Measurements from ENCODE around the gene KCNK13.
"Not testable (repeated sequence)": the region's sequence is repeated elsewhere in the genome, so short reads cannot be mapped to it uniquely, and the experiment has no call there.

KCNK13 gene

DNA sequence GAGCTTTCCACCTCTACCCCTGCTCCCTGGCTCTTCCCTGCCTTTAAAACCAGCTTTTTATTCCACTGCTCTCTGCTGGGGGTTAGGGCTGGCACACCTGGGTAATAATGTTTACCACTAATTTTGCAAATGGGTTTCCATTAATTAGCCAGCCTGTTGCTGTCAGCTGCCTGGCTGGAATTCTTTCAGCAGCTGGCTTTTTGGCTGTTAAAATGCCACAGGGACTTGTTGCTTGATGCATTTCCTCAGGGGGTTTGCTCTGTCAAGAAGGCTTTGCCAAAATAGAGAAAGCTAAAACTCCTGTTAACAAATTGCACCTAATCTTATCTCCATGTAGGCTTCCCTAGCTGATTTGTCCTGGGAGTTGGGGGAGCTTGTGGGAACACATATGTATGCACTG is 142.7 kb downstream of the KCNK13 start:
- Histone ChIP-seq H3K9me3 (ENCODE audit: control insufficient read depth, low read length) (no peaks in the 10 kb centered on the region), H3K4me1 (ENCODE audit: control insufficient read depth, insufficient read depth, low read length, poor library complexity, severe bottlenecking) (no peaks in the 10 kb centered on the region), H3K4me3 (ENCODE audit: insufficient read depth, low read depth, low read length, poor library complexity, severe bottlenecking) (no peak overlapping the region), H3K36me3 (ENCODE audit: control insufficient read depth, insufficient read depth, low read length) (no peaks in the 10 kb centered on the region), H3K27ac (ENCODE audit: insufficient read depth, low read length, poor library complexity, severe bottlenecking) (no peak overlapping the region), H3K27me3 (replicated peaks; ENCODE audit: control insufficient read depth, insufficient read depth, low read length, poor library complexity, severe bottlenecking) (no peaks in the 10 kb centered on the region)
- DNase-seq, result no peak

DNA sequence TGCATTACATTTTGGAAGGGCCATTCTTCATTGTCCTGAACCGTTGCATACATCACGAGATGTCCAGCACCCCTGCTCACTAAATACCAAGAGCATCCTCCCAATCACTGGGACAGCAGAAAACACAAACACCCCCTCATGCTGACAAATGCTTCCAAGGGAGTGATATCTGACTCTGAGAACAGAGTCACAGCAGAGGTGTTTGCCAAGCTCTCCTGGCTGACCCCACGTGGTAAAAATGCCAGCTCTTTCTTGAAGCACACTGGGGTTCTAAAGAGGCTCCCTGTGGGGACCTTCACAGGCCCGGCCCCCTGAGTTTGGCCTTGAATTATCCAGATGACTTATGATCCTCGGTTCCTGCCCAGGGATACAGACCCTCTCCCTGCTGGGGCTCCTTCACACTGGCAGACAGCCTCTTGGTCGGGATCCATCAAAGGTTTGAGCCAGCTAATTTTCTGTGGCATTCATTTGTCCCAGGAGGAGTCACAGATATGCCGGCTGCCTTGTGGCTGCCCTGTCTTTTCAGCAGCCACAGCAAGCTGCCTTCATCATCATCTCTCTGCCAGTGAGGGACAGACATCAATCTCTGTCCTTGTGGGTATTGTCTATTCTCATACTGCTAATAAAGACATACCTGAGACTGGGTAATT is 151.4 kb downstream of the KCNK13 start:
- Histone ChIP-seq H3K27ac (ENCODE audit: insufficient read depth, low read length, poor library complexity, severe bottlenecking) (no peak overlapping the region), H3K36me3 (ENCODE audit: control insufficient read depth, insufficient read depth, low read length) (no peaks in the 10 kb centered on the region), H3K4me1 (ENCODE audit: control insufficient read depth, insufficient read depth, low read length, poor library complexity, severe bottlenecking) (no peaks in the 10 kb centered on the region), H3K9me3 (ENCODE audit: control insufficient read depth, low read length) (no peaks in the 10 kb centered on the region), H3K27me3 (replicated peaks; ENCODE audit: control insufficient read depth, insufficient read depth, low read length, poor library complexity, severe bottlenecking) (peaks cover 1% of the 10 kb centered on the region), H3K4me3 (ENCODE audit: insufficient read depth, low read depth, low read length, poor library complexity, severe bottlenecking) (no peak overlapping the region)
- DNase-seq, result no peak

DNA sequence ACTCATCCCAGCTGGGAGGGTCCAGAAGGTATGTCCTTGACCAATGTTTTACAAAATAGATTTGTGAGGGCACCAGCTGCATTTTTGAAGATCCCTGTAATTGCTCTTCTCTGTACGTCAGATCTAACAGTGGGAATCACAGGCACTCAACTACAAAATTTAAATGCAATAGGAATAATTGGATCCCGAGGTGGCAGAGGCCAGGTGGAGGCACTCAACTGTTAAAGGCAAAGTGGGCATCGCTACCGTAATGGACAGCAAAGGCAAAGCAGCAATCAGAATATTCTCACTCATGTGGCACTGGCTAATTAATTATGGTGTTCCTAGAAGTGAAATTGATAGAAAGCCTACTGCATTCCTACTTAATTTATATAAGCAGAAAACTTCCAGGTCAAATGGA is 166.7 kb downstream of the KCNK13 start:
- no peak for DNase-seq
- Histone ChIP-seq H3K4me1 (ENCODE audit: control insufficient read depth, insufficient read depth, low read length, poor library complexity, severe bottlenecking) (no peaks in the 10 kb centered on the region), H3K9me3 (ENCODE audit: control insufficient read depth, low read length) (no peaks in the 10 kb centered on the region), H3K27me3 (replicated peaks; ENCODE audit: control insufficient read depth, insufficient read depth, low read length, poor library complexity, severe bottlenecking) (no peaks in the 10 kb centered on the region), H3K36me3 (ENCODE audit: control insufficient read depth, insufficient read depth, low read length) (no peaks in the 10 kb centered on the region), H3K27ac (ENCODE audit: insufficient read depth, low read length, poor library complexity, severe bottlenecking) (no peak overlapping the region), H3K4me3 (ENCODE audit: insufficient read depth, low read depth, low read length, poor library complexity, severe bottlenecking) (no peak overlapping the region)

DNA sequence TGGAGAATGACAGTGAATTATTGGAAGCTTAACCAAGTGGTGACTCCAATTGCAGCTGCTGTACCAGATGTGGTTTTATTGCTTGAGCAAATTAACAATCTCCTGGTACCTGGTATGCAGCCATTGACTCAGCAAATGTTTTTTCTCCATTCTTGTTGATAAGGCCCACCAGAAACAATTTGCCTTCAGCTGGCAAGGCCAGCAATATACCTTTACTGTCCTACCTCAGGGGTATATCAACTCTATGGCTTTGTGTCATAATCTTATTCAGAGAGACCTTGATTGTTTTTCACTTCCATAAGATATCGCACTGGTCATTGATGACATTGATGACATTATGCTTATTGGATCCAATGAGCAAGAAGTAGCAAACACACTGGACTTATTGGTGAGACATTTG is 168.1 kb downstream of the KCNK13 start:
- H3K4me1 ChIP-seq (ENCODE audit: control insufficient read depth, insufficient read depth, low read length, poor library complexity, severe bottlenecking); H3K27ac ChIP-seq (ENCODE audit: insufficient read depth, low read length, poor library complexity, severe bottlenecking); H3K27me3 ChIP-seq (replicated peaks; ENCODE audit: control insufficient read depth, insufficient read depth, low read length, poor library complexity, severe bottlenecking): not testable (repeated sequence)

More for the DNA sequence above, 168.1 kb downstream of the KCNK13 start:
- not testable (repeated sequence) for H3K36me3 ChIP-seq (ENCODE audit: control insufficient read depth, insufficient read depth, low read length); DNase-seq; H3K4me3 ChIP-seq (ENCODE audit: insufficient read depth, low read depth, low read length, poor library complexity, severe bottlenecking); H3K9me3 ChIP-seq (ENCODE audit: control insufficient read depth, low read length)
